Hepatocyte (in vitro differentiated cells): Measurements from ENCODE around the gene FER1L5. TPM values are rescaled to one million over a fixed set of nuclear protein-coding genes. Genes with fewer than 3 reads are reported as not detected.

Experiments
- DNase-seq: peaks from one replicate; pipeline ENCODE4 v3.0.0-alpha.2; 2016; ENCODE audit warnings: low spot score
- H2AFZ ChIP-seq: fragments of 200-600 bp; sonication (generic); 2 replicates; pipeline ENCODE4 v1.6.0; 2016; ENCODE audit warnings: antibody characterized with exemption, mild to moderate bottlenecking
- H3K27ac ChIP-seq: fragments of 200-600 bp; sonication (generic); 2 replicates; pipeline ENCODE4 v1.5.1; 2016; ENCODE audit warnings: mild to moderate bottlenecking
- H3K27me3 ChIP-seq: fragments of 200-600 bp; sonication (generic); 2 replicates; pipeline ENCODE4 v1.6.1; 2016
- H3K36me3 ChIP-seq: fragments of 200-600 bp; sonication (generic); replicated peaks from 2 replicates; pipeline ENCODE4 v1.5.1; 2016; ENCODE audit warnings: low read depth; ENCODE audit not compliant: insufficient read depth
- H3K4me1 ChIP-seq: fragments of 200-600 bp; sonication (generic); 2 replicates; pipeline ENCODE4 v1.5.1; 2016; ENCODE audit warnings: mild to moderate bottlenecking, moderate library complexity; ENCODE audit not compliant: insufficient read depth
- H3K4me2 ChIP-seq: fragments of 200-600 bp; sonication (generic); 2 replicates; pipeline ENCODE4 v1.6.0; 2016
- H3K4me3 ChIP-seq: fragments of 200-600 bp; sonication (generic); 2 replicates; pipeline ENCODE4 v1.5.1; 2016; ENCODE audit warnings: mild to moderate bottlenecking
- H3K79me2 ChIP-seq: fragments of 200-600 bp; sonication (generic); 2 replicates; pipeline ENCODE4 v1.6.0; 2017; ENCODE audit warnings: mild to moderate bottlenecking
- H3K9me2 ChIP-seq: fragments of 200-600 bp; sonication (generic); replicated peaks from 2 replicates; pipeline ENCODE4 v1.6.0; 2017; ENCODE audit warnings: mild to moderate bottlenecking; ENCODE audit not compliant: insufficient read depth
- H3K9me3 ChIP-seq: fragments of 200-600 bp; sonication (generic); 2 replicates; pipeline ENCODE4 v1.5.1; 2016; ENCODE audit warnings: low read depth, mild to moderate bottlenecking
- H4K20me1 ChIP-seq: fragments of 200-600 bp; sonication (generic); 2 replicates; pipeline ENCODE4 v1.6.0; 2016; ENCODE audit warnings: mild to moderate bottlenecking; ENCODE audit not compliant: insufficient read depth, poor library complexity, severe bottlenecking
- EZH2 ChIP-seq: fragments of 200-600 bp; sonication (generic); IDR thresholded peaks from 2 replicates; pipeline ENCODE4 v1.6.1; 2016; ENCODE audit warnings: antibody characterized with exemption, mild to moderate bottlenecking, borderline replicate concordance
- EZH2phosphoT487 ChIP-seq: fragments of 200-600 bp; sonication (generic); IDR thresholded peaks from one replicate; pipeline ENCODE4 v1.6.1; 2018; ENCODE audit warnings: antibody characterized with exemption, mild to moderate bottlenecking, low read depth, moderate library complexity; ENCODE audit not compliant: unreplicated experiment, severe bottlenecking
- WGBS: methylation state at CpG from one replicate; pipeline ENCODE4 v1.1.6; 2016; ENCODE audit warnings: low lambda C conversion rate; ENCODE audit errors: missing lambda C conversion rate; 5-methylcytosine and 5-hydroxymethylcytosine counted together
- polyA plus RNA-seq: library from polyadenylated mRNA; unstranded; fragments of >200 nt; fragmentation: Nextera tagmentation; extraction: Ambion mirVana; gene quantifications from 2 replicates; pipeline ENCODE4 v1.2.1, GENCODE V29; 2016
- total RNA-seq: library from RNA; depleted of rRNA; stranded (reverse); fragments of >200 nt; gene quantifications from 2 replicates; pipeline ENCODE4 v1.2.3, GENCODE V29; 2014
- TF ChIP-seq, protein P1 (sequence below): fragments of 200-600 bp; sonication (generic); IDR thresholded peaks from 2 replicates; pipeline ENCODE4 v1.5.1; 2016; ENCODE audit warnings: antibody characterized with exemption, mild to moderate bottlenecking; ENCODE audit not compliant: poor library complexity

Gene FER1L5
- total and polyA plus RNA-seq, 2 experiments from 2014 or later = 0.10 to 0.33 TPM

DNA sequence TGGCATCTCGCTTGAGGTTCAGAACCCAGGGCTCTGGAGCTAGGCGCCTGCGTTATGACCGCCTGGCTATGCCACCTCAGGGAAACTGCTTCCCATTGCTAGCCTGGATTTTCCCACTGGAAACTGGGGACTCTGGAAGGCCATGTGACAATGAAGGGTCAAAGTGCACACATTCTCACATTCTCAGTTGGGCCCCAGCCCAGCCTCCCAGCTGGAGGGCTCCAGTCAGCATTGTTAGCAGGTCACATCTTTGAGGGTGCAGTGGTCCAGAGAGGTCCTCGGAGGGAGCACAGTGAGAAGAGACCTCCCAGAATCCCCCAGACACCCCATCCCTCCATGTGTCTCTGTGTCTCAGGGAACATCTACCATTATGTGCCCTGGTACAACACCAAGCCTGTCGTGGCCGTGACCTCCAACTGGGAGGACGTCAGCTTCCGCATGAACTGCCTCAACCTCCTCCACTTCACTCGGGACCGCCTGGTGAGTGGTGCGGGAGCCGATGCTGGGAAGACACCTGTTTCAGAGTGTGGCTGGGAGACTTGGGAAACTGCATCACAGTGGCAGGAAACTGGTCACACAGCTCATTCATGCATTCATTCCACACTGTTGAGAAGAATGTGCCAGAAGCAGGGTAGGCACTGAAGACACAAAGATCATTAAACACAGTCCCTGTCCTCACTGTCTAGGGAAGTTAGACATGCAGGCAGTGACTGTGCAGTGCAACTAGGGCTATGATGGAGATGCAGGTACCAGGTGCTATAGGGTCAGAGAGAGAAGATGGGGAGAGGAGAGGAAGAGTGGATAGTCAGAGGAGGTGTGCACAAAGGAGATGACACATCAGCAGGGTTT, 41.6 kb downstream of the FER1L5 start:
- Histone ChIP-seq H3K4me1 (peaks cover 22% of the 10 kb centered on the region), H3K36me3 (no peaks in the 10 kb centered on the region), H3K79me2 (no peaks in the 10 kb centered on the region), H3K9me3 (no peaks in the 10 kb centered on the region), H2AFZ (no peak overlapping the region), H4K20me1 (no peaks in the 10 kb centered on the region), H3K4me3 (no peak overlapping the region), H3K27ac (no peak overlapping the region), H3K9me2 (no peaks in the 10 kb centered on the region), H3K4me2 (no peak overlapping the region), H3K27me3 (no peaks in the 10 kb centered on the region)
- peak; percentile 34 for DNase-seq
- TF ChIP-seq, protein P1, sequence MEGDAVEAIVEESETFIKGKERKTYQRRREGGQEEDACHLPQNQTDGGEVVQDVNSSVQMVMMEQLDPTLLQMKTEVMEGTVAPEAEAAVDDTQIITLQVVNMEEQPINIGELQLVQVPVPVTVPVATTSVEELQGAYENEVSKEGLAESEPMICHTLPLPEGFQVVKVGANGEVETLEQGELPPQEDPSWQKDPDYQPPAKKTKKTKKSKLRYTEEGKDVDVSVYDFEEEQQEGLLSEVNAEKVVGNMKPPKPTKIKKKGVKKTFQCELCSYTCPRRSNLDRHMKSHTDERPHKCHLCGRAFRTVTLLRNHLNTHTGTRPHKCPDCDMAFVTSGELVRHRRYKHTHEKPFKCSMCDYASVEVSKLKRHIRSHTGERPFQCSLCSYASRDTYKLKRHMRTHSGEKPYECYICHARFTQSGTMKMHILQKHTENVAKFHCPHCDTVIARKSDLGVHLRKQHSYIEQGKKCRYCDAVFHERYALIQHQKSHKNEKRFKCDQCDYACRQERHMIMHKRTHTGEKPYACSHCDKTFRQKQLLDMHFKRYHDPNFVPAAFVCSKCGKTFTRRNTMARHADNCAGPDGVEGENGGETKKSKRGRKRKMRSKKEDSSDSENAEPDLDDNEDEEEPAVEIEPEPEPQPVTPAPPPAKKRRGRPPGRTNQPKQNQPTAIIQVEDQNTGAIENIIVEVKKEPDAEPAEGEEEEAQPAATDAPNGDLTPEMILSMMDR = no peak
- no peak for TF ChIP-seq EZH2
- TF ChIP-seq EZH2phosphoT487 = no peak
- WGBS = 92% methylated on average over 13 of the region's 13 CpGs

GRCh38 chr2:96684883-96685576, 42.5 kb downstream of the FER1L5 start:
- 85% methylated on average over 13 of the region's 16 CpGs for WGBS
- H3K27me3 ChIP-seq = no peaks in the 10 kb centered on the region
- H3K27ac ChIP-seq = no peak overlapping the region
- H3K4me3 ChIP-seq = no peak overlapping the region
- H3K36me3 ChIP-seq = no peaks in the 10 kb centered on the region
- TF ChIP-seq EZH2phosphoT487 (no peak), EZH2 (no peak)
- TF ChIP-seq, protein P1 = no peak
- DNase-seq = no peak
- H3K9me3 ChIP-seq = no peaks in the 10 kb centered on the region
- H3K9me2 ChIP-seq = no peaks in the 10 kb centered on the region
- H3K4me2 ChIP-seq = peak overlapping the region; percentile 13
- H3K79me2 ChIP-seq = no peaks in the 10 kb centered on the region
- H4K20me1 ChIP-seq = no peaks in the 10 kb centered on the region
- no peak overlapping the region for H2AFZ ChIP-seq
- H3K4me1 ChIP-seq = peaks cover 22% of the 10 kb centered on the region

DNA sequence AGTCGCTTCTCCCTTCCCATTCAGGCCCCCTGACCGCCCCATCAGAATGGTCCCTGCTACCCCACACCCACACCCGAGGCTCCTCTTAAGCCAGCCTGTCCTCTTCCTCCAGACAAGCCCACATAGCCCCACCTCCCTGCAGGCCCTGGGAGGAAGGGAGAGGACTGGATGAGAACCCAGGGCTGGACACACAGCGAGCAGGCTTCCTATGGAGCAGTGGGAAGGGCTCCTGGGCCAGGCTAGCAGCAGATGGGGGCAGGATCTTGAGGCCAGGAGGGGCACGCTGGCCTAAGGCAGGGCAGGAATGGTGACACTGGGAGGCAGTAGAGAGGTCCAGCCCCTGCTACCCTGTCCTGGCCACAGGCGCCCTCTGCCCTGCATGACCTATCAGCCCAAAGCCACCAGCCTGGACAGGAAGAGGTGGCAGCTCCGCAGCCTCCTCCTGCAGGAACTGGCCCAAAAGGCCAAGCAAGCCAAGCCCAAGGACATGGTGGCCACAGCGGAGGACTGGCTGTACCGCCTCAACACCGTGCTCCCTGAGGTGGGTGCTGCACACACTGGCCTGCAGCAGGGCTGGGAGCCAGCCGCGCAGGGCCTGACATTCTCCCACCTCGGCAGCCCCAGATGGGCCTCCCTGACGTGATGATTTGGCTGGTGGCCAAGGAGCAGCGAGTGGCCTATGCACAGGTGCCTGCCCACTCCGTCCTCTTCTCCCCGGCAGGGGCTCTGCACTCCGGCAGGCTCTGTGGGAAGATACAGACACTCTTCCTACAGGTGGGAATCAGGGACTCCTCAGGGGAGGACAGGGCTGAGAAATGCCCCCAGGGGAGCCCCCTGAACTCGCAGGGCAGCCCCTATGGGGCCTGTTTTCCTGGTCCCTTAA, 43.3 kb downstream of the FER1L5 start:
- Histone ChIP-seq H2AFZ (no peak overlapping the region), H3K27me3 (no peaks in the 10 kb centered on the region), H3K9me2 (no peaks in the 10 kb centered on the region), H3K4me1 (peaks cover 16% of the 10 kb centered on the region), H4K20me1 (no peaks in the 10 kb centered on the region), H3K27ac (no peak overlapping the region), H3K4me3 (no peak overlapping the region), H3K9me3 (no peaks in the 10 kb centered on the region), H3K36me3 (no peaks in the 10 kb centered on the region), H3K4me2 (peak overlapping the region; percentile 13), H3K79me2 (no peaks in the 10 kb centered on the region)
- whole genome bisulfite sequencing = 63% methylated on average over 18 of the region's 19 CpGs
- TF ChIP-seq EZH2 (no peak), EZH2phosphoT487 (no peak)
- TF ChIP-seq, protein P1 = no peak
- peak; percentile 65 for DNase-seq
